Raji (cell line): ENCODE data around the gene PLPP3.

Source experiments
- POLR2A ChIP-seq: IDR thresholded peaks from 2 replicates; pipeline ENCODE4 v1.6.1; 2011; ENCODE audit warnings: low read depth, low read length, control low read depth; ENCODE audit not compliant: insufficient read depth

Gene PLPP3

GRCh38 chr1:56524263-56524662 is 55.1 kb downstream of the PLPP3 start:
- no peak for TF ChIP-seq POLR2A

DNA sequence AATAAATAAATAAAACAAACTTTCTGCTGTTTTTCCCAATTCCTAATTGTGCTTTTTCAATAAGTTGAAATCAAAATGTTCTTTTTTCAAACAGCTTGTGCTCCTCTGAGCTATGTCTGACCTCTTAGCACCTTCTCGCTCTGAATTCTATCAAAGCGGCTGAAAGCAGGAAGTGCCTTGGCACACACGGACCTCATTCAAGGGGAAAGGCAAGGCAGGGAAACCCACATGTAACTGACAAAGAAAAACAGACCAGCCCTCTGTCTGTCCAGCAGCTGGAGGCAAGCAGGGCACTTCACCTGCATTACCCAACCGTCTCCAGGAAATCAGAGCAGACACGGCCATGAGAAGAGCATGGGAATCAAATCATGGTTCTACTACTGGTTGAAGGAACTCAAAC is 56.7 kb downstream of the PLPP3 start:
- TF ChIP-seq POLR2A, result no peak

DNA sequence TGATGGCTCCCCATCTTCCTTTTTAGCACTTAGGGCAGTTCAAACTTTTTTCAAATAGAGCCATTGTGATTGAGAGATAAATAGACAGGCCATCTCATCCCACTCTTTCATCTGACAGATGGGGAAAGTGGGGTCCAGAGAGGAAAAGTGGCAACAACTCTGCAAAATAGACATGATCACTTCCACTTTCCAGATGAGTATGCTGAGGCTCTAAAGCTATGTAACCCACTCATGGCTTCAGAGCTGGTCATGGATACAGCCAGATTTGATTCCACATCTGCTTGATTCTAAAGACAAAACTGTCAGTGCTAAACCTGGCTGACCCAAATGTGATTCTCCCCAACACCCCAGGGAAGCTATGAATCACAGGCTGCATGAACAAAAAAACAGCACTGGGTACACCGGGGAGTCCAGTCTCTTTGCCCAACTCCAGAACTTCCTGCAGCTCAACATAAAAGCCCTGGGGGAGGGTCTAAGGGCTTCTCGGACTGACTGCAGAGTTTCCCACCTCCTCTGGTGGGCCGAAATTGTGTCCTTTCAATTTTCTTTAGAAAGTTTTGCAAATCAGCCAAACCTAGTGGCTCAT is 59.3 kb downstream of the PLPP3 start:
- no peak for TF ChIP-seq POLR2A

- TF ChIP-seq POLR2A, result no peak
These were observed 61.8 kb downstream of the PLPP3 start for GRCh38 chr1:56517404-56518130.

GRCh38 chr1:56516539-56517252 is 62.7 kb downstream of the PLPP3 start:
- no peak for TF ChIP-seq POLR2A

- TF ChIP-seq POLR2A, result no peak
These were observed 63.3 kb downstream of the PLPP3 start for GRCh38 chr1:56515898-56516538.

GRCh38 chr1:56512724-56513494 is 66.5 kb downstream of the PLPP3 start:
- TF ChIP-seq POLR2A, result no peak

DNA sequence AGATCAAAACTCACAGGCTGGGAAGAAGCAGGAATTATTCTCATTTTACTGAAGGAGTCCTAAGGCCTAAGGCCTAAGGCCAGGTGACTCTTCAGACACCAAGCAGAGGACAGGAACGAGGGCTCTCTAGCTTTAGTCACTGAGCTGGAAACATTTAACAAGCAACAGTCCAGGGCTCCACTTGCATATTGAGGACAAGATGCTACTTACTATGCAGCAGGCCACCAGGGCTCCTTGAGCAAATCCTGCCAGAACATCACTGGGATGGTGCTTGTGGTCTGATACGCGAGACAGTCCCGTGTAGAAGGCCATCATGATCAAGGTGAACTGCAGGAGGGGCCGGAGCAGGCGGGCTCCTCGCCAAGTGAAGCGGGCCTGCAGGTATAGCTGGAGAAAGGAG is 67.6 kb downstream of the PLPP3 start:
- TF ChIP-seq POLR2A, result no peak

- TF ChIP-seq POLR2A, result no peak
These were observed 68.0 kb downstream of the PLPP3 start for GRCh38 chr1:56511364-56511763.

GRCh38 chr1:56510642-56511021 is 68.7 kb downstream of the PLPP3 start:
- no peak for TF ChIP-seq POLR2A

DNA sequence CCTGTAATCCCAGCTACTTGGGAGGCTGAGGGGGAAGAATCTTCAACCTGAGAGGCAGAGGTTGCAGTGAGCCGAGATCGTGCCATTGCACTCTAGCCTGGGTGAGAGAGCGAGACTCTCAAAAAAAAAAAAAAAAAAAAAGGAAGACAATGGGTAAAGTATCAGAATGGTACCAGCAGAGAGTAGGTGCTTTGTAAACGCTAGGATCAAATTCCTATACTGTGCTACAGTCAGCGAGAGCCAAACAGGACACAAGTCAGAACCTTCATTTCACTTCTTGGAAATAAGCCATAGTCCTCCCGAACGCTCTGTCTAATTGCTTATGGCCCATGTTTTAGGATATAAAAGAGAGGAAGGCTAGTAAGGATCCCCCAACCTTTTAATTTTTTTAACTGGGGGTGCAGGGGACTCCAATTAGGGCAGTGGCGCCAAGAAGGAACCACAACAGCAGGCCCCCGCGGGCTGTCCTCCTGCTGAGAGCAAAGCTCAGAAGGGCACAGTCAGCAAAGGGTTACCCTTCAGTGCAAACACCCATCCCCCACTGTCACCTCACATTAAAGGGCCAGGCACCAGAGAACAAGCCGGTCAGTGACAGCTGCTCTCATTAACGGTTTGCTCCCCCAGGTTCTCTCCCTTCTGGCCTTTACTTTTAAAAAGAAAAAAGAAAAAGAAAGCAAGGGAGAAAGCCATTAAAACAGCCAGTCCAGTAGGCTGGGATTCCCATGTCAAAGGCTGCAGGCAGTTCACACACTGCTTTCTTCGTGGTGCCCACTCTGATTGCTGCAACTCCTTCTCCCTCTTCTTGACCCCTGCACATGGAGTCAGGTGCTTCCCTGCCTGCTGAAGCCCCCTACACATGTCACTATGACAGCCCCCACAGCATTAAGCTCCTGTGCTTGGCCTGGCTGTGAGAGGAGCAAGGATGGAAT is 69.4 kb downstream of the PLPP3 start:
- no peak for TF ChIP-seq POLR2A

DNA sequence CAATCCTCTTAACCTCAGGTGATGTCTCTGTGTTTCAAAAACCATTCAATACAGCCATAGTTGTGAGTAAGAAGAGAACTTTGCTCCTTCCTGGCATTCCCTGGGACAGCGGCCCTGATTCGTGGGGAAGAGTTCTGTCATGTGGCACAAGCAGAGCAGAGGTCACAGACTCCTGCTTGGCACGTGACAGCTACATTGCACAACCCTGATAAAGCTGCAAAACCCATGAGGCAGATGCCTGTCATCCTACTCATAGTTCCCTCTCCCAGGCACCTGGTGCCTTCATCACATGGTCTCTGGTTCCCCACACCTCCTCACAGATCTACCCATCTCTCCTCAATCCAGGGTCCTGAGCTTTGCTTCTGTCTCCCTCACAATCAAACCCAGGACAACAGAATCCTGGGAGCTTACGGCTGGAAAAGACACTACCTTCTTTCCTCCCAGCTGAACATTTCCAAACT is 70.8 kb downstream of the PLPP3 start:
- TF ChIP-seq POLR2A, result no peak

DNA sequence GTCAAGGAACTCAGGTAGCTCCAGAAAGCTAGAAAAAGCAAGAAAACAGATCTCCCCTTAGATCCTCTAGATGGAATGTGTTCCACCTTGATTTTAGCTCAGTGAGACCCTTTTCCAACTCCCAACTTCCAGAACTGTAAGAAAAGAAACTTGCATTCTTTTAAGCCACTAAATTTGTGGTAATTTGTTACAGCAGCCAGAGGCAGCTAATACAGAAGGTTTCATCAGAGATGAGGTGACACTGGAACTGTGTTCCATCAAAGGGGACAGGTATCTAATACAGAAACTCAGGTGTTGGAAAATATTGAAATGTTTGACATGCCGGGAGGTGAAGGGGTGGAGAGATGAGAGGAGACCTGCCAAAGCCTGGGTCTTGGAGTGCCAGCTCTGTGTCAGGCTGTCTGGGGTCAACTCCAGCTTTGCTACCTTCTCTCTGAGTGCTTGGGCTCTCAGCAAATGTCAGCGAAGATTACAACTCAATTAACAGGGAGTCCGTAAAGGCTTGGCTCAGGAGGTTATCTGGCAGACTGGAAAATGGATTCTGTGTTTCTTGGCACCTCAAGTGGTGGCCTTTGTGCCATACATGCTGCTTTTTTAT is 71.3 kb downstream of the PLPP3 start:
- no peak for TF ChIP-seq POLR2A
